GM13977 (cell line): Measurements from ENCODE around the gene LRRC57.

Source experiments
- DNase-seq: peaks from one replicate; pipeline ENCODE4 v3.0.0; 2012; ENCODE audit warnings: low spot score
- CTCF ChIP-seq: IDR thresholded peaks from 2 replicates; pipeline ENCODE4 v1.5.1; 2012; ENCODE audit warnings: mild to moderate bottlenecking, control low read depth; ENCODE audit not compliant: insufficient read depth; ENCODE audit errors: extremely low read depth, missing control alignments
- in situ Hi-C: fragments of 300-500 bp; cut with MboI; formaldehyde crosslinking; loops from one replicate; pipeline ENCODE4 v1.12.0; 2022; ENCODE audit warnings: low sequenced_read_pairs, low pct_unique_long_range_greater_than_20kb, mixed read lengths, inconsistent platforms; ENCODE audit not compliant: unreplicated experiment

The LRRC57 gene

GRCh38 chr15:42503825-42504224 lies 44.8 kb downstream of the LRRC57 start:
- in situ Hi-C loops = no loop called here
- no peak for DNase-seq
- no peak for TF ChIP-seq CTCF

GRCh38 chr15:42502477-42502876 lies 46.1 kb downstream of the LRRC57 start:
- DNase-seq = no peak
- in situ Hi-C loops = no loop called here
- no peak for TF ChIP-seq CTCF

- in situ Hi-C loops = no loop called here
- no peak for DNase-seq
- no peak for TF ChIP-seq CTCF
Measured at GRCh38 chr15:42499858-42500609, 48.6 kb downstream of the LRRC57 start.

- no peak for TF ChIP-seq CTCF
- in situ Hi-C loops = no loop called here
- no peak for DNase-seq
Measured at GRCh38 chr15:42498212-42499068, 50.2 kb downstream of the LRRC57 start.

- TF ChIP-seq CTCF = no peak
- in situ Hi-C loops = no loop called here
- peak; percentile 91 for DNase-seq
Measured at GRCh38 chr15:42495361-42496212, 53.0 kb downstream of the LRRC57 start, which contains the start of gene SNAP23. TSS of gene SNAP23 (plus strand) at chr15:42495634. CDS start at chr15:42511847, 16,213 bp downstream.

- DNase-seq = no peak
- TF ChIP-seq CTCF = no peak
- in situ Hi-C loops = no loop called here
Measured at GRCh38 chr15:42494998-42495360, 53.6 kb downstream of the LRRC57 start.
